SK-N-SH (cell line): Measurements from ENCODE around the gene GATD1. TPM values are rescaled to one million over a fixed set of nuclear protein-coding genes. Genes with fewer than 3 reads are reported as not detected.

Experiments used
- CTCF ChIA-PET: fragments of 300-600, 350-600 bp; formaldehyde crosslinking; extraction: SDS; loops from one replicate; lab custom pipeline; 2021; lab: Yijun Ruan, JAX
- POLR2A ChIA-PET: fragments of 350-600 bp; sonication (Branson Sonifier 250); formaldehyde crosslinking; extraction: SDS; loops from one replicate; lab custom pipeline; 2020; ENCODE audit warnings: antibody characterized with exemption, inconsistent platforms; lab: Yijun Ruan, JAX
- DNase-seq: peaks from one replicate; pipeline ENCODE4 v3.0.0; 2012
- H2AFZ ChIP-seq: fragments of 200-600 bp; sonication (generic); 2 replicates; pipeline ENCODE4 v1.8.1; 2016; ENCODE audit warnings: antibody characterized with exemption, mild to moderate bottlenecking, low read depth
- H3F3A ChIP-seq: fragments of 200-600 bp; sonication (generic); replicated peaks from 2 replicates; pipeline ENCODE3; 2016; ENCODE audit warnings: antibody characterized with exemption, mild to moderate bottlenecking; ENCODE audit not compliant: insufficient read depth
- H3K27ac ChIP-seq, 2 experiments: fragments of 200-500 bp in 1 of 2; fragments of 200-600 bp in 1 of 2; sonication (Bioruptor generic) in 1 of 2; sonication (generic), shearing (Covaris generic) in 1 of 2; 2 replicates each; pipeline versions ENCODE4 v1.5.1 to v1.6.1; 2014 to 2016; ENCODE audit warnings: low read depth in 2 of 2, inconsistent platforms in 1 of 2, low read length in 1 of 2, mild to moderate bottlenecking in 1 of 2, mixed read lengths in 1 of 2
- H3K27me3 ChIP-seq: fragments of 200-600 bp; sonication (generic), shearing (Covaris generic); 2 replicates; pipeline ENCODE4 v1.6.1; 2016; ENCODE audit warnings: mixed run types; ENCODE audit not compliant: insufficient read depth
- H3K36me3 ChIP-seq, 2 experiments: fragments of 200-500 bp in 1 of 2; fragments of 200-600 bp in 1 of 2; sonication (Bioruptor generic) in 1 of 2; sonication (generic) in 1 of 2; replicated peaks in 1 of 2; 2 replicates each; pipeline versions ENCODE3 to v1.5.1; 2014 to 2016; ENCODE audit warnings: low read length in 1 of 2, mild to moderate bottlenecking in 1 of 2; ENCODE audit not compliant: insufficient read depth in 2 of 2, control insufficient read depth in 1 of 2
- H3K4me1 ChIP-seq, 2 experiments: fragments of 200-500 bp in 1 of 2; fragments of 200-600 bp in 1 of 2; sonication (Bioruptor generic) in 1 of 2; sonication (generic), shearing (Covaris generic) in 1 of 2; 2 replicates each; pipeline versions ENCODE4 v1.5.1 to v1.6.1; 2014 to 2016; ENCODE audit warnings: low read depth in 1 of 2, low read length in 1 of 2, mixed run types in 1 of 2; ENCODE audit not compliant: insufficient read depth in 2 of 2, control insufficient read depth in 1 of 2
- H3K4me2 ChIP-seq: fragments of 200-600 bp; sonication (generic), shearing (Covaris generic); 2 replicates; pipeline ENCODE4 v1.6.1; 2017; ENCODE audit warnings: mixed run types
- H3K4me3 ChIP-seq, 2 experiments: fragments of 200-500 bp in 1 of 2; fragments of 200-600 bp in 1 of 2; sonication (Bioruptor generic) in 1 of 2; sonication (generic), shearing (Covaris generic) in 1 of 2; 2 replicates each; pipeline versions ENCODE4 v1.5.1 to v1.8.1; 2014 to 2016; ENCODE audit warnings: low read depth in 2 of 2, inconsistent platforms in 1 of 2, low read length in 1 of 2, mild to moderate bottlenecking in 1 of 2, mixed read lengths in 1 of 2, moderate library complexity in 1 of 2
- H3K79me2 ChIP-seq: fragments of 200-600 bp; sonication (generic); 2 replicates; pipeline ENCODE4 v1.8.1; 2017; ENCODE audit warnings: mild to moderate bottlenecking; ENCODE audit not compliant: insufficient read depth
- H3K9ac ChIP-seq: fragments of 200-600 bp; sonication (generic); 2 replicates; pipeline ENCODE4 v1.6.1; 2017; ENCODE audit warnings: mixed run types
- H3K9me2 ChIP-seq: fragments of 200-600 bp; sonication (generic); 2 replicates; pipeline ENCODE4 v1.6.1; 2017; ENCODE audit warnings: mixed run types
- H3K9me3 ChIP-seq: fragments of 200-600 bp; sonication (generic); 2 replicates; pipeline ENCODE4 v1.6.1; 2017; ENCODE audit warnings: mixed run types, mild to moderate bottlenecking, moderate library complexity
- H4K20me1 ChIP-seq: fragments of 200-600 bp; sonication (generic); 2 replicates; pipeline ENCODE4 v1.6.1; 2017; ENCODE audit warnings: mild to moderate bottlenecking, mixed run types; ENCODE audit not compliant: insufficient read depth
- CHD2 ChIP-seq: fragments of 150-350 bp; IDR thresholded peaks from 2 replicates; pipeline ENCODE4 v1.6.1; 2018; ENCODE audit warnings: low read length; ENCODE audit not compliant: partially characterized antibody
- CTCF ChIP-seq: fragments of 200-600 bp; sonication (generic); IDR thresholded peaks from 2 replicates; pipeline ENCODE4 v1.6.1; 2017; ENCODE audit warnings: antibody characterized with exemption, mild to moderate bottlenecking, moderate library complexity
- EP300 ChIP-seq, 2 experiments: IDR thresholded peaks; 2 replicates each; pipeline versions ENCODE4 v1.4.0 to v1.6.1; 2012; ENCODE audit warnings: borderline replicate concordance in 1 of 2, low read depth in 1 of 2, low read length in 1 of 2
- EZH2phosphoT487 ChIP-seq: fragments of 200-600 bp; sonication (generic); IDR thresholded peaks from 2 replicates; pipeline ENCODE4 v1.6.1; 2017; ENCODE audit warnings: low read depth, mixed run types, mild to moderate bottlenecking, antibody characterized with exemption, moderate library complexity, borderline replicate concordance
- FOXM1 ChIP-seq: IDR thresholded peaks from 2 replicates; pipeline ENCODE4 v1.4.0; 2012; ENCODE audit warnings: low read depth, mild to moderate bottlenecking
- POLR2AphosphoS5 ChIP-seq: IDR thresholded peaks from 2 replicates; pipeline ENCODE4 v1.6.1; 2012; ENCODE audit warnings: low read depth, low read length
- RAD21 ChIP-seq: IDR thresholded peaks from 2 replicates; pipeline ENCODE4 v1.6.1; 2012; ENCODE audit warnings: mild to moderate bottlenecking, low read length
- RCOR1 ChIP-seq: fragments of 150-350 bp; IDR thresholded peaks from 2 replicates; pipeline ENCODE4 v1.6.1; 2017; ENCODE audit warnings: antibody characterized with exemption, low read length
- SIN3A ChIP-seq: IDR thresholded peaks from 2 replicates; pipeline ENCODE4 v1.6.1; 2012; ENCODE audit warnings: low read depth, mild to moderate bottlenecking, low read length, moderate library complexity, borderline replicate concordance
- TEAD4 ChIP-seq: IDR thresholded peaks from 2 replicates; pipeline ENCODE4 v1.4.0; 2012; ENCODE audit warnings: mild to moderate bottlenecking, borderline replicate concordance; ENCODE audit not compliant: insufficient read depth
- USF2 ChIP-seq: fragments of 150-350 bp; IDR thresholded peaks from 2 replicates; pipeline ENCODE4 v1.6.1; 2017; ENCODE audit warnings: antibody characterized with exemption, low read length, low read depth, borderline replicate concordance
- YY1 ChIP-seq: IDR thresholded peaks from 2 replicates; pipeline ENCODE4 v1.4.0; 2012; ENCODE audit warnings: low read depth, mild to moderate bottlenecking
- WGBS: methylation state at CpG from one replicate; pipeline ENCODE4 v1.1.6; 2017; ENCODE audit warnings: low lambda C conversion rate; 5-methylcytosine and 5-hydroxymethylcytosine counted together
- polyA plus RNA-seq, 3 experiments: library from polyadenylated mRNA; depleted of rRNA; stranded (reverse); fragments of >200 nt; gene quantifications; 2 replicates each; pipeline ENCODE4 v1.2.3, GENCODE V29; 2012
- TF ChIP-seq, protein P1 (sequence below): IDR thresholded peaks from 2 replicates; pipeline ENCODE4; 2012

GATD1 gene
- polyA plus RNA-seq, 1 of the 3 experiments (the other 2 are of a cell fraction), result 86.2 TPM

GRCh38 chr11:729492-730074 lies 47.7 kb downstream of the GATD1 start:
- H3K79me2 ChIP-seq, result no peaks in the 10 kb centered on the region
- no peak overlapping the region for H2AFZ ChIP-seq
- H3F3A ChIP-seq, result peaks cover 9% of the 10 kb centered on the region
- peaks cover 0 to 10% of the 10 kb centered on the region in 2 experiments; a peak in 1 of 4 replicates for H3K4me1 ChIP-seq
- no peaks in the 10 kb centered on the region for H4K20me1 ChIP-seq
- WGBS, result 82% methylated on average over 17 of the region's 17 CpGs
- H3K9me2 ChIP-seq, result no peaks in the 10 kb centered on the region
- CTCF ChIA-PET, result interaction anchor here (2.1 to 11.8 kb wide), 7 partner anchors 17 to 178 kb away, joined by 5 to 150 read pairs (median 24); partner anchors contain the start of gene TALDO1
- TF ChIP-seq RCOR1 (no peak), FOXM1 (no peak), CHD2 (no peak), POLR2AphosphoS5 (no peak), EP300 (IDR thresholded peaks at IDR 0.05; ENCODE audit: borderline replicate concordance in 1 of 2, low read depth in 1 of 2, low read length in 1 of 2) (no peak), RAD21 (no peak), USF2 (no peak), SIN3A (no peak), CTCF (no peak), EZH2phosphoT487 (no peak), YY1 (no peak), TEAD4 (no peak)
- TF ChIP-seq, protein P1, sequence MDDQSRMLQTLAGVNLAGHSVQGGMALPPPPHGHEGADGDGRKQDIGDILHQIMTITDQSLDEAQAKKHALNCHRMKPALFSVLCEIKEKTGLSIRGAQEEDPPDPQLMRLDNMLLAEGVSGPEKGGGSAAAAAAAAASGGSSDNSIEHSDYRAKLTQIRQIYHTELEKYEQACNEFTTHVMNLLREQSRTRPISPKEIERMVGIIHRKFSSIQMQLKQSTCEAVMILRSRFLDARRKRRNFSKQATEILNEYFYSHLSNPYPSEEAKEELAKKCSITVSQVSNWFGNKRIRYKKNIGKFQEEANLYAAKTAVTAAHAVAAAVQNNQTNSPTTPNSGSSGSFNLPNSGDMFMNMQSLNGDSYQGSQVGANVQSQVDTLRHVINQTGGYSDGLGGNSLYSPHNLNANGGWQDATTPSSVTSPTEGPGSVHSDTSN, result no peak
- H3K4me2 ChIP-seq, result no peak overlapping the region
- H3K27me3 ChIP-seq, result peaks cover 11% of the 10 kb centered on the region; the same call in 1 of the 2 replicates
- H3K36me3 ChIP-seq, result no peaks in the 10 kb centered on the region
- POLR2A ChIA-PET, result interaction anchor here (0.6 kb wide), 1 partner anchor 104 kb away, joined by 4 read pairs; no protein-coding TSS in a partner anchor
- H3K27ac ChIP-seq, result no peak overlapping the region
- no peak overlapping the region for H3K4me3 ChIP-seq
- no peak overlapping the region for H3K9ac ChIP-seq
- DNase-seq, result no peak
- no peaks in the 10 kb centered on the region for H3K9me3 ChIP-seq
